ENCODE data around the gene PCSK7.
"Not testable (repeated sequence)": the region's sequence is repeated elsewhere in the genome, so short reads cannot be mapped to it uniquely, and the experiment has no call there.

The PCSK7 gene, protein sequence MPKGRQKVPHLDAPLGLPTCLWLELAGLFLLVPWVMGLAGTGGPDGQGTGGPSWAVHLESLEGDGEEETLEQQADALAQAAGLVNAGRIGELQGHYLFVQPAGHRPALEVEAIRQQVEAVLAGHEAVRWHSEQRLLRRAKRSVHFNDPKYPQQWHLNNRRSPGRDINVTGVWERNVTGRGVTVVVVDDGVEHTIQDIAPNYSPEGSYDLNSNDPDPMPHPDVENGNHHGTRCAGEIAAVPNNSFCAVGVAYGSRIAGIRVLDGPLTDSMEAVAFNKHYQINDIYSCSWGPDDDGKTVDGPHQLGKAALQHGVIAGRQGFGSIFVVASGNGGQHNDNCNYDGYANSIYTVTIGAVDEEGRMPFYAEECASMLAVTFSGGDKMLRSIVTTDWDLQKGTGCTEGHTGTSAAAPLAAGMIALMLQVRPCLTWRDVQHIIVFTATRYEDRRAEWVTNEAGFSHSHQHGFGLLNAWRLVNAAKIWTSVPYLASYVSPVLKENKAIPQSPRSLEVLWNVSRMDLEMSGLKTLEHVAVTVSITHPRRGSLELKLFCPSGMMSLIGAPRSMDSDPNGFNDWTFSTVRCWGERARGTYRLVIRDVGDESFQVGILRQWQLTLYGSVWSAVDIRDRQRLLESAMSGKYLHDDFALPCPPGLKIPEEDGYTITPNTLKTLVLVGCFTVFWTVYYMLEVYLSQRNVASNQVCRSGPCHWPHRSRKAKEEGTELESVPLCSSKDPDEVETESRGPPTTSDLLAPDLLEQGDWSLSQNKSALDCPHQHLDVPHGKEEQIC

DNA sequence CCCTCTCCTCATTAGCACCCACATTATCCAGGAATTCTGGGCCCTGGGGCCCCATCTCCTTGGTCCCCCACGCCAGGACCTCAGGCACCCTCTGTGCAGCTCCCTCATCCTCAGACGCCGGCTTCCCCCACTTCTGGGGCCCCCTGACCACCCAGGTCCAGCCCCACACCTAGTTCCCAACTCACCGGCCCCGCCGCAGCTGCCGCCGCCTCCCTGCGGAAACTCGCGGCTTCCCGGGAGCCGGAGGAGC lies at the start of gene PCSK7:
TSS of gene PCSK7 (minus strand) at position 232 of the 250 bp plus-strand sequence. CDS start 2,229 bp downstream, outside the sequence.
- DNase-seq = no peak
- in situ Hi-C loops (cut with MboI; ENCODE audit: low pct_unique_long_range_greater_than_20kb, low sequenced_read_pairs) = no loop called here

DNA sequence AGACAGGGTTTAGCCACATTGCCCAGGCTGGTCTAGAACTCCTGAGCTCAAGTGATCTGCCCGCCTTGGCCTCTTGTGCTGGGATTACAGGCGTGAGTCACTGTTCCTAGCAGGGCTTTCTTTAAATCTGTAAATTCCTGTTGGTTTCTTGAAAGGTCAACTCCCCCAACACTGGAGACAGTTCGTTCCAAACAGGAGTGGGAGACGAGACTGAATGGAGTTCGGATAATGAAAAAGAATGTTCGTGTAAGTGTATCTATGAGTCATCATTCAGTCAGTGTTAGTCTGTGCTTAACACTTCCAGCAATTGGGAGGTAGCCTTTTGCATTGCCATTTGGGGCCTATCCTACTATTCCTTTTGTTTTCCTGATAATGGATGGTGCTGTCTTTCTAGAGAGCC lies 49.3 kb upstream of the PCSK7 start:
- DNase-seq = no peak
- in situ Hi-C loops (cut with MboI; ENCODE audit: low pct_unique_long_range_greater_than_20kb, low sequenced_read_pairs) = no loop called here

DNA sequence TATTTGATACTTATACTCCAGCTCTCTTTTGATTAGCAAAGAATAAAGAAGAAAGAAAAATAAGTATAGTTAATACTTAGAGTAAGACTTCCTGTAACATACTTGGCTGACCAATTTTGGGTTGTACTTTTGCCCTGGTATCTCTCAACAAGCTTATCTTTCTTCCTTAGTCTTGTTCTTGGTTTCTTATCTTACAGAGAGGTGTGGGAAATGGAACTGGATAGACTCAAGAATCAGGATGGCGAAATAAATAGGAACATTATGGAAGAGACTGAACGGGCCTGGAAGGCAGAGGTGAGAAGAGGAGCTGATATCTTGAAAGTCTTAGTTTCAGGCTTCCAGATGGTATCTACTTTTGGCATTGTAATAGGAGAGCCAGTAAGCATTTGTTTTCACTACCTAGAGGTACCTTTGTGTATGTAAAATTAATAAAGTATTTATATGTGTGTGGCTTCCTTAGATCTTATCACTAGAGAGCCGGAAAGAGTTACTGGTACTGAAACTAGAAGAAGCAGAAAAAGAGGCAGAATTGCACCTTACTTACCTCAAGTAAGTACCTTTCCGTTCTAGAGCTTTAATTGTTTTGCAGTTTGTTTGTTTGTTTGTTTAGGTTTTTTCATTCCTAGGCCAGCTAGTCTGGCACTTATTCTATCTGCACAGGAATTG lies 48.0 kb upstream of the PCSK7 start:
- in situ Hi-C loops (cut with MboI; ENCODE audit: low pct_unique_long_range_greater_than_20kb, low sequenced_read_pairs) = no loop called here
- DNase-seq = no peak

DNA sequence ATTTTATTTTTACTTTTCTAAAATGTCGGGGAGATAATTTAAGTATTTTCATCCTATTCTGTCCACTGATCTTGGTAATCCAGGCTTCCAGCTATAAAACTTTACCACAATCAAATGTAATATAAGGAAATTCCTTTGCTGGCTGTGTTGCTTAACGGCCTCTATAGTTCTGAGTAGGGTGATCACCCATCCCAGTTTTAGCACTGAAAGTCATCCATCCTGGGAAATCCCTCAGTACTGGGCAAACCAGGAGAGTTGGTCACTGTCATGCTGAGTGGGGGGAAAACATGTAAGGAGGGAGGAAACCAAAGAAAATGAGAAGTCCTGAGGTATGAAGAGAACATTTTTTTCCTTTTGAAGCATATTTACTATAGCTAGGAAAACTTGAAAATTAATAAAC lies 46.5 kb upstream of the PCSK7 start:
- in situ Hi-C loops (cut with MboI; ENCODE audit: low pct_unique_long_range_greater_than_20kb, low sequenced_read_pairs) = no loop called here
- no peak for DNase-seq

DNA sequence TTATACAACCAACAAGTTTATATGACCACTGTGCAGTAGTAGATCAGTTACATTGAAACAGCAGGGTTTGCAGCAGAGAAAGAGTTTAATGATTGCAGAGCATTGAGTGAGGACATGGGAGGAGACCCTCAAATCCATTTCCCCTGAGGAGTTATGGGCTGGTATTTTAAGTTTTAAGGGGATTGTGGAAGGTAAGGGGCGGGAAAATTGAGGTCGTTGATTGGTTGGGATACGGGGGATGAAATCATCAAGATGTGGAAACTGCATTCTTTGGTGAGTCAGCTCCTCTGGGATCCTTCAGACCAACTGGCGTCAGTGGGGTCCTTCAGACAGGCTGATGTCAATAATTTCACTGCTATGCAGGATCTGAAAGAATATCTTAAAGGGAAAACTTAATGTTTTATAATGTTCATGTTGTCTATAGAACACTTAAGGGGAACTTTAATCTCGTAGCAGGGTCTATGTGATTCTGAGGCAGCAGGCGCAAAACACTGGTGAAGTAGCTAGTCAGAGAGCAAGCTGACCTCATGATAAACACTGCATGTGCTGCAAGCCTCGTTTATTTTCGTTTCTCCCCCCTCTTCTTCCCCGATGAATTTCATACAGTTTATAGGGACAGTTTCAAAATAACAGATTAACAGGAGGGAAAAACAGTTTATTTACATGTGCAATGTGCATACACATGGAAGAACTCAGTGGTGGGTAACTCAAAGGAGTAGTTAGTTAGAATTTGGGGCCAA lies 41.8 kb upstream of the PCSK7 start:
- no peak for DNase-seq
- in situ Hi-C loops (cut with MboI; ENCODE audit: low pct_unique_long_range_greater_than_20kb, low sequenced_read_pairs) = no loop called here

DNA sequence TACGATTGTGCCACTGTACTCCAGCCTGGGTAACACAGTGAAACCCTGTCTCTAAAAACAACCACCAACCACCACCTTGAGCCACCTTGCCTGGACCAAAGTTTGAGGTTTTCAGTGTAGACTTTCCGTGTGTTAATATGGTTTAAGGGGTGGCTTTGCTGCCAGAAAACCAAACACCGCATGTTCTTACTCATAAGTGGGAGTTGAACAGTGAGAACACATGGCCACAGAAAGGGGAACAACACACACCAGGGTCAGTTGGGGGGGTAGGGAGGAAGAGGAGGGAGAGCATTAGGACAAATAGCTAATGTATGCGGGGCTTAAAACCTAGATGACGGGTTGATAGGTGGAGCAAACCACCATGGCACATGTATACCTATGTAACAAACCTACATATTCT lies 40.3 kb upstream of the PCSK7 start:
- in situ Hi-C loops (cut with MboI; ENCODE audit: low pct_unique_long_range_greater_than_20kb, low sequenced_read_pairs) = not testable (repeated sequence)
- DNase-seq = peak; percentile 76

DNA sequence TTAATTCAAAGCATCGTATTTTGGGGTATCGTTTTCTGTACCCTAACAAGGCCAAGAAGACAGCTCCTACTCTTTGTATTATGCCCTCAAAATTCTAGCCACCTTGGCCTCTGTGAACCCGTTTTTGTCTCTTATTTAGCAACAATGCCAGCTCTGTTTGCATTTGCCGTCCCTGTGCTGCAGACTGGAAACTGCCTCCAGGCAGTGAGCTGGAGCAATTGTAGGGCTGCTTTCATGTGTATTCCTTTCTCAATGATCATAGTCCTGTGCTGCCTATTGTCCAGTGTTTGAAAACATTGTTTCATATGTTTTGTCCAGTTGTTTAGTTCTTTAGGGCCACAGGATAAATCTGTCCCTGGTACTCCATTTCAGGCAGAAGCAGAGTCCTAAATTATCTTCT lies 39.3 kb upstream of the PCSK7 start:
- in situ Hi-C loops (cut with MboI; ENCODE audit: low pct_unique_long_range_greater_than_20kb, low sequenced_read_pairs) = no loop called here
- no peak for DNase-seq

DNA sequence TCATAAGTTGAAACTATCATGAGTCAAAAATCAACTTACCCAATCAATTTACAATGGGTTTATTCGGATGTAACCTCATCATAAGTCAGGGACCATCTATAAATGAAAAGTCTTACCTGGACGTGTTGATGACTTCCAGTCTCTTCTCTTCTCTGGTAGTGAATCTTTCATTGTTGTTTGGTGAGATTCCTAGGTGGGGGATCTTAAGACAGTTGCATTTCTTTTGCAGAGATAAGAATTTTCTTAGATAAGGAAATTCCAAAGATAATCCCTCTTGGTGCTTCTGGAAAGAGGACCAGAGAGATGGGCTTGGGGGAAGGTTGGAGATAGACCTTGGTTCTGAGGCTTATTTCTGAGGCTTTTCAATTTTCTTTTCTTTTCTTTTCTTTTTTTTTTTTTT lies 38.0 kb upstream of the PCSK7 start:
- in situ Hi-C loops (cut with MboI; ENCODE audit: low pct_unique_long_range_greater_than_20kb, low sequenced_read_pairs) = no loop called here

DNA sequence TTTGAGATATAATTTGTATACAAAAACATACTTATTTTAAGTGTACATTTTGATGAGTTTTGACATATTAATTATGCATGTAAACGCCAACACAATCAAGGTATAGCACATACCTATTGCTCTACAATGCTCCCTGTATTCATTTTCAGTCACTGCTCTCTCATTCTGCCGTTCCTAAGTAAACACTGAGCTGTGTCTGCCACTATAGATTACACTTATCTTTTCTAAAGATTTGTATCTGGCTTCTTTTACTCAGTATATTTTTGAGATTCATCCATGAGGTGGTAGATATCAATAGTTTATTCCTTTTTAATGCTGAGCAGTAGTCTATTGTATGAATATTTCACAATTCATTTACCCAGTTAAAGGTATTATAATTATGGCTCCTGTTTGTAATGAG lies 33.9 kb upstream of the PCSK7 start:
- no peak for DNase-seq
- in situ Hi-C loops (cut with MboI; ENCODE audit: low pct_unique_long_range_greater_than_20kb, low sequenced_read_pairs) = no loop called here

More for the DNA sequence above, 38.0 kb upstream of the PCSK7 start:
- DNase-seq = no peak

DNA sequence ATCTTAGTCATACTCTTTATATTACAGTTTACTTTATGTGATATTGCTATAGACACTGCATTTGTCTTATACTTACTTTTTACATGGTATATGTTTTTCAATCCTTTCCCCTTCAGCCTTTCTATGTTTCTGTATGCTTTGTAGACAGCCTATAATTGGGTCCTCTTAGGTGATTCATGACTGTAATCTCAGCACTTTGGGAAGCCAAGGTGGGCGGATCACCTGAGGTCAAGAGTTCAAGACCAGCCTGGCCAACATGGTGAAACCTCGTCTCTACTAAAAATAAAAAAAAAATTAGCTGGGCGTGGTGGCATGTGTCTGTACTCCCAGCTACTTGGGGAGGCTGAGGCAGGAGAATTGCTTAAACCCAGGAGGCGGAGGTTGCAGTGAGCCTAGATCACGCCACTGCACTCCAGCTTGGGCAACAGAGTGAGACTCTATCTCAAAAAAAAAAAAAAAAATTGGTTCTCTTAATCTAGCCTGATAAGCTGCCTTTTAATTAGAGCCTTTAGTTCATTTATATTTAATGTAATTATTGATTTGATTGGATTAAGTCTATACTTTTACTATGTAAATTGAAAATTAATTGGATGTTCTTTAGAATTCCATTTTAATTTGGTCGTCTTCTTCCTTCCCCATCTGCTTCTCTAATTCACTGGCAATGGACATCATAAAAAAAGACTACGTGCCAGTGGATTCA lies 32.9 kb upstream of the PCSK7 start:
- in situ Hi-C loops (cut with MboI; ENCODE audit: low pct_unique_long_range_greater_than_20kb, low sequenced_read_pairs); DNase-seq: not testable (repeated sequence)

DNA sequence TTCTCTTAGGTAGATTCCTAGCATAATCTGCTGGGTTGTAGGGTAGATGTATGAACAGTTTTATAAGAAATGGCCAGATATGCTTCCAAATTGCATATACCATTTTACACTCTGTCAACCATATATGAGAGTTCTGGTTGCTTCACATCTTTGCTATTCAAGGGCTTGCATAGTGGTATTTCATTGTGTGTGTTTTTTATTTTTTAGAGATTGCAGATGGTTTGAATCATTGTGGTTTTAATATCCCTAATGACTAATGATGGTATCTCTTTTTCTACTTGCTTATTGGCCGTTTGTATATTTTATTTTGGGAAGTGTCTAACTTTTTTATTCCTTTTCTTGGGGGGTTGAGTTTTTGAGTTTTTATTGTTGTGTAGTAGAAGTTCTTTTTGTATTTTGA lies 27.5 kb upstream of the PCSK7 start:
- in situ Hi-C loops (cut with MboI; ENCODE audit: low pct_unique_long_range_greater_than_20kb, low sequenced_read_pairs) = no loop called here

DNA sequence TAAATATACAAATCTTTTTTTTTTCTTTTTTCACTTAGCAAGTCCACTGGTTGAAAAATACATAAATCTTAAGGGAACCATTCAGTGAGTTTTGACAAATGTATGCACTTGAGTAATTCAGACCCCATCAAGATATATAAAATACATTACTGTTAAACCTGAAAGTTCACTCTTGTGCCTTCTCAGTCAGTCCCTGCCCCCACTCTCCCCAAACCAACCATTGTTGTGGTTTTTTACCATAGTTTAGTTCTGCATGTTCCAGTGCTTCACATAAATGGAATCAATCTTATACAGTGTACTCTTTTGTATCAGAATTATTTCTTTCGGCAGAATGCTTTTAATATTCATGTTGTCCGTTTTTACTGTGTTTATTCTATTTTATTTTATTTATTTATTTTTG lies 26.7 kb upstream of the PCSK7 start:
- no peak for DNase-seq
- in situ Hi-C loops (cut with MboI; ENCODE audit: low pct_unique_long_range_greater_than_20kb, low sequenced_read_pairs) = no loop called here

More for the DNA sequence above, 27.5 kb upstream of the PCSK7 start:
- DNase-seq = no peak

DNA sequence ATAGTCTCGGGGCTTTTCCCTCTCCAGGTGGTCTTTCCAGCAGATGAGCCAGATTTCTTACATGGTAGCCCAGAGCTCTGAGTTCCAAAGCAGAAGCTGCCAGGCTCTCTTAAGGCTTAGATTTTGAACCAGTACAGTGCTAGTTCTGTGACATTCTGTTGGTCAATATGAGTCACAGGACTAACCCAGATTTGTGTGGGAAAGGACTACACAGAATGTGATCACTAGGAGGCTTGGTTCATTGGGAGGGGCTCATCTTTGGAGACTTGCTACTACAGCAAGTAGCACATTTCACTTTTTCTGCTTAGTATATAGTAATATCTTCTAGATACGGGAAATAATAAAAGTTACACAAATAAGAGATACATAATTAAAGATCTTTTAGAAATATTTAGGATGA lies 24.7 kb upstream of the PCSK7 start:
- DNase-seq = no peak
- in situ Hi-C loops (cut with MboI; ENCODE audit: low pct_unique_long_range_greater_than_20kb, low sequenced_read_pairs) = no loop called here

DNA sequence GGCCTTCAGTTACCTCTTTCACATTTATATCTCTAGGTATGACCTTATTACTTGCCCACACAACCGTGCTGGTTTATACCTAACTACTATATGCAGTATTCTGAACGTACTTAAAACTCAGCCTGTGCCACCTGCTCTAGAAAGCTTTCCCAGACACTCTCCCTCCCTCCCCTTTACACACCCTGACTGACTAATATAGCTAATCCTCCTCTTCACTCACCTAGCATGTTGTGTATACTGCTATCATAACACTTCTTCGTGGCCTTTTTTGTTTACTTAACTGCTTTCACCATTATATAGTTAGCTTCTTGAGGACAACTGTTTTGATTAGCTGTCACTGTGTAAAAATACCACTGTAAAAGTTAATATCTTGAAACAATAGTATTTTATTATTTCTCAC lies 24.1 kb upstream of the PCSK7 start:
- in situ Hi-C loops (cut with MboI; ENCODE audit: low pct_unique_long_range_greater_than_20kb, low sequenced_read_pairs) = no loop called here

DNA sequence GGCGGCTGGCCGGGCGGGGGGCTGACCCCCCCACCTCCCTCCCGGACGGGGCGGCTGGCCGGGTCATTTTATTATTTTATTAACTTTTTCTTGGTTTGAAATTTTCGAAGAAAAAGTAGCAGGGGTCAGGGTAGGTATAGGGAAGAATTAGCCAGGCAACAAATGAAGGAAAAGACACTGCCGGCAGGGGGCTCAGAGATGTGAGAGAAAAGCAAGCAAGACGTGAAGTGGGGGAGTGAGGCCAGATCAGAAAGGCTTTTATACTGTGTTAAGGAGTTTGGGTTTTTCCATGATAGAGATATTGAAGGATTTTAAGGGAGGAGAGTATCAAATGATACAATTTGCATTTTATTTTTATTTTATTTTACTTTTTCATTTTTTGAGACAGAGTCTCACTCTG lies 19.6 kb upstream of the PCSK7 start:
- in situ Hi-C loops (cut with MboI; ENCODE audit: low pct_unique_long_range_greater_than_20kb, low sequenced_read_pairs) = no loop called here

More for the DNA sequence above, 24.1 kb upstream of the PCSK7 start:
- DNase-seq = no peak

DNA sequence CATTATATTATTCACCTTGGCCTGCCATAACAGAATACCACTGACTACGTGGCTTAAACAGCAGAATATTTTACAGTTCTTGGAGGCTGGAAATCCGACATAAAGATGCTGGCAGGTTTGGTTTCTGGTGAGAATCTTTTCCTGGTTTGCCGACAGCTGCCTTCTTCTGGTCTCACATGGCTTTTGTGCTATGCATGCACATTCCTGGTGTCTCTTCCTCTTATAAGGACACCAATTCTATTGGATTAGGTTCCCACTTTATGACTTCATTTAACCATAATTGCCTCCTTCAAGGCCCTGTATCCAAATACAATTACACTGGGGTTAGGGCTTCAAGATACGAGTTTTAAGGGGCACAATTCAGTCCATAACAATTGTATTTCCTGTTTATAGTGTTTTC lies 17.7 kb upstream of the PCSK7 start:
- in situ Hi-C loops (cut with MboI; ENCODE audit: low pct_unique_long_range_greater_than_20kb, low sequenced_read_pairs) = no loop called here
- no peak for DNase-seq

More for the DNA sequence above, 19.6 kb upstream of the PCSK7 start:
- DNase-seq = no peak

DNA sequence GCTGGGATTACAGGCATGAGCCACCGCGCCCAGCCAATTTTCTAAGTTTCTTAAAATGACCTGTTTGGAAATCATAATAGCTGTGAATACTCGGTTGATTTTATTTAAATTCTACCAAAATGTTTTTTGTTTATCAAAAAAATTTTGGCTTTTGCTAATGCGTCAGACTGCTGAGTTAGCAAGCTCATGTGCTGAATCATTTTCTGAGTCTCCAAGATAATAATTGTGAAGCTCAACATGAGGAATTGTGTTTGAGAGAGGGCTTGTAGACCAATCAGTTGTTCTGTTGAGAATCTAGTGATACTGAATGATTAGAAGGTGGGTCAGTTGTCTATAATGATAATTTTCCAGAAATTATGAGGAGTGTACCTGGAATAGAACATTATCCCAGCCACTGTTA lies 16.5 kb upstream of the PCSK7 start:
- DNase-seq = no peak
- in situ Hi-C loops (cut with MboI; ENCODE audit: low pct_unique_long_range_greater_than_20kb, low sequenced_read_pairs) = no loop called here

DNA sequence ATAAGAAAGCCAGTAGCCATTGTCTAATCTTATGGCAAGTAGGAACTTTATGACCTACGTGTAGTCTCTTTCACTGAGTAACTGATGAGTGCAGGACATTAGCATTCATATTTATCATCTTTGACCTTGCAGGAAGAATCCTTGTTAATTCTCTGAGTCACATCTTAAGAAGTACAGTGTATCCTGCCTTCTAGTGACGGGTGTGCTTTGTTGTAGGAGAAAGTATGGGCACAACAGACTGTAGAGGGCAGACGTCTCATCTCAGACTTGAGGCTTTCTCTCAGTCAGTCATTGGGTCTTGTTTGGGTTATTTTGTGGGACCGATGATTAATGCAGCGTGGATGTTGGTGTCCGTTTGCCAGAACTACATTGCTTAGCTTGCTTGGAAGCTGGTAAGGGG lies 7.4 kb upstream of the PCSK7 start:
- in situ Hi-C loops (cut with MboI; ENCODE audit: low pct_unique_long_range_greater_than_20kb, low sequenced_read_pairs) = no loop called here
- no peak for DNase-seq

DNA sequence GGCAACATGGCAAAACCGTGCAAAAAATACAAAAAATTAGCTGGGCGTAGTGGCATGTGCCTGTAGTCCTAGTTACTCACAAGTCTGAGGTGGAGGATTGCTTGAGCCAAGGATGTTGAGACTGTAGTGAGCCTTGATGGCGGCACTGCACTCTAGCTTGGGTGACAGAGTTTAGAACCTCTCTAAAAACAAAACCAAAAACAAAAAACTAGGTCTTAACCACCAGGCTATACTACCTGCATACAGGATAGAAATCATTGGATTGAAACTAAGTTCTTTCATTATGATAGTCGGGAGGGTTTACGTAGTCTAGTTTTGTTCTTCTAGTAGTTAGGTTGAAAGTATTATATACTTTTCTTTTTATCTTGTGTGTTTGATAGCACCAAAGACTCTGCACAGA lies 6.3 kb upstream of the PCSK7 start:
- in situ Hi-C loops (cut with MboI; ENCODE audit: low pct_unique_long_range_greater_than_20kb, low sequenced_read_pairs) = no loop called here

More for the DNA sequence above, 6.3 kb upstream of the PCSK7 start:
- no peak for DNase-seq

Data from KBM-7 (cell line).